Gastrocnemius medialis (tissue), 4 donors: ENCODE results near the gene VKORC1L1.
"Not testable (repeated sequence)": the region's sequence is repeated elsewhere in the genome, so short reads cannot be mapped to it uniquely, and the experiment has no call there.

ENCODE experiments used
- POLR2A ChIP-seq, 2 donors: fragments of 450-650 bp; IDR thresholded peaks; one replicate each; pipeline ENCODE4 v1.6.1; 2017; ENCODE audit warnings: antibody characterized with exemption in 2 of 2, mild to moderate bottlenecking in 2 of 2, moderate library complexity in 2 of 2
- TF ChIP-seq, protein P1 (sequence below), 5 experiments: fragments of 450-650 bp in 3 of 5; fragments of 200-600 bp in 2 of 5; sonication (generic) in 2 of 5; IDR thresholded peaks in 4 of 5; conservative IDR thresholded peaks in 1 of 5; 1 replicate in 4 of 5; 2 replicates in 1 of 5; pipeline ENCODE4 v1.5.1; 2016 to 2019; ENCODE audit warnings: antibody characterized with exemption in 5 of 5, mild to moderate bottlenecking in 3 of 5, moderate library complexity in 3 of 5

DNA sequence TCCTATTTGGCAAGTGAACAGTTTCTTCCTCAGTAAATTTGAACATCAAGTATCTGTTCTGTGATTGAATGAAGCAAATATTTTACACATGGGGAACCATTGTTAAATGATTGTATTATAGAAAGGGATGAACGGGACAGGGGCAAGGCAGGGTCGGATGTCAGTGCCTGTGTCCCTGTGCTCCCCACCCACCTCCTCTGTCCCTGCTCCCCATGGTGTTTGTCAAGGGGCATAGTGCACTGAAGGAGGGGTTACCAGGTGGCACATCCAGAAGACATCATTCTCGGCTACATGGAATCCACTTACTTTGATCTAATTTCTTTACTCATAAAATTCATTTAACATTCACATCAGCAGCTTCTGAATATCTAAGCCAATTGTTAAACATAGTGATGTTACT lies 19.4 kb upstream of the VKORC1L1 start:
- TF ChIP-seq, protein P1, sequence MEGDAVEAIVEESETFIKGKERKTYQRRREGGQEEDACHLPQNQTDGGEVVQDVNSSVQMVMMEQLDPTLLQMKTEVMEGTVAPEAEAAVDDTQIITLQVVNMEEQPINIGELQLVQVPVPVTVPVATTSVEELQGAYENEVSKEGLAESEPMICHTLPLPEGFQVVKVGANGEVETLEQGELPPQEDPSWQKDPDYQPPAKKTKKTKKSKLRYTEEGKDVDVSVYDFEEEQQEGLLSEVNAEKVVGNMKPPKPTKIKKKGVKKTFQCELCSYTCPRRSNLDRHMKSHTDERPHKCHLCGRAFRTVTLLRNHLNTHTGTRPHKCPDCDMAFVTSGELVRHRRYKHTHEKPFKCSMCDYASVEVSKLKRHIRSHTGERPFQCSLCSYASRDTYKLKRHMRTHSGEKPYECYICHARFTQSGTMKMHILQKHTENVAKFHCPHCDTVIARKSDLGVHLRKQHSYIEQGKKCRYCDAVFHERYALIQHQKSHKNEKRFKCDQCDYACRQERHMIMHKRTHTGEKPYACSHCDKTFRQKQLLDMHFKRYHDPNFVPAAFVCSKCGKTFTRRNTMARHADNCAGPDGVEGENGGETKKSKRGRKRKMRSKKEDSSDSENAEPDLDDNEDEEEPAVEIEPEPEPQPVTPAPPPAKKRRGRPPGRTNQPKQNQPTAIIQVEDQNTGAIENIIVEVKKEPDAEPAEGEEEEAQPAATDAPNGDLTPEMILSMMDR (IDR thresholded peaks at IDR 0.05 in 4 of 5, conservative IDR thresholded peaks at IDR 0.05 in 1 of 5) = not testable (repeated sequence)
- not testable (repeated sequence) for TF ChIP-seq POLR2A (IDR thresholded peaks at IDR 0.05)
